K562 (cell line): Measurements from ENCODE around the gene GPR37. TPM values are rescaled to one million over a fixed set of nuclear protein-coding genes. Genes with fewer than 3 reads are reported as not detected.

Source experiments
- CXXC5 ChIP-seq: fragments of 250-450 bp; sonication (Bioruptor Pico); IDR thresholded peaks from 2 replicates; pipeline ENCODE4 v1.8.0; 2022; ENCODE audit warnings: inconsistent platforms, mild to moderate bottlenecking, moderate library complexity
- NCOA2 ChIP-seq, 2 experiments: fragments of 450-650 bp; IDR thresholded peaks; 2 replicates each; pipeline ENCODE4 v1.6.1; 2018; ENCODE audit warnings: mild to moderate bottlenecking in 2 of 2, moderate library complexity in 1 of 2; ENCODE audit not compliant: partially characterized antibody in 2 of 2
- POLR3A ChIP-seq: IDR thresholded peaks from 2 replicates; pipeline ENCODE4 v1.6.1; 2011; ENCODE audit warnings: borderline replicate concordance, mild to moderate bottlenecking, moderate library complexity; ENCODE audit not compliant: insufficient read length, insufficient read depth; ENCODE audit errors: extremely low read depth
- TARDBP ChIP-seq: fragments of 450-650 bp; IDR thresholded peaks from 2 replicates; pipeline ENCODE4 v1.6.1; 2016
- TCF7L2 ChIP-seq: fragments of 150-350 bp; IDR thresholded peaks from 2 replicates; pipeline ENCODE4 v1.6.1; 2016; ENCODE audit warnings: low read depth, mild to moderate bottlenecking, low read length, moderate library complexity
- TFAM ChIP-seq: fragments of 250-450 bp; sonication (Bioruptor Pico); conservative IDR thresholded peaks from 2 replicates; pipeline ENCODE4 v1.5.0; 2021; ENCODE audit warnings: mild to moderate bottlenecking, moderate library complexity
- WHSC1 ChIP-seq: IDR thresholded peaks from one replicate; pipeline ENCODE4 v1.6.1; 2012; ENCODE audit warnings: low read length, control low read depth, inconsistent platforms
- ZNF785 ChIP-seq: fragments of 250-450 bp; sonication (Bioruptor Pico); IDR thresholded peaks from 2 replicates; pipeline ENCODE4 v1.4.0; 2020; ENCODE audit warnings: mild to moderate bottlenecking
- polyA plus RNA-seq, 8 experiments: library from polyadenylated mRNA; depleted of rRNA in 4 of 8; stranded (reverse) in 5 of 8; unstranded in 3 of 8; fragments of >200 nt; fragmentation: Nextera tagmentation in 2 of 8; fragmentation: Illumina TruSeq in 1 of 8; extraction: Ambion mirVana in 2 of 8; extraction: Trizol in 1 of 8; gene quantifications; 2 replicates each; pipeline versions ENCODE4 v1.2.1 to v1.2.3, GENCODE V29; 2011 to 2014; ENCODE audit warnings: inconsistent platforms in 1 of 8, missing spikeins in 1 of 8
- total RNA-seq, 7 experiments: library from RNA; depleted of rRNA in 6 of 7; stranded (reverse); fragments of >200 nt in 6 of 7; fragmentation: Illumina TruSeq in 2 of 7; extraction: Trizol in 2 of 7; gene quantifications; 2 replicates each; pipeline versions ENCODE4 v1.2.1 to v1.2.3, GENCODE V29; 2011 to 2021; ENCODE audit warnings: low replicate concordance in 1 of 7
- TF ChIP-seq, protein P1 (sequence below): fragments of 450-650 bp; IDR thresholded peaks from one replicate; pipeline ENCODE4 v1.6.1; 2018; ENCODE audit warnings: mild to moderate bottlenecking, moderate library complexity; ENCODE audit not compliant: partially characterized antibody
- TF ChIP-seq, protein P2 (sequence below), 2 experiments: IDR thresholded peaks; 2 replicates each; pipeline ENCODE4 v1.6.1; 2012; ENCODE audit warnings: improper control_type of control experiment in 2 of 2, low read depth in 2 of 2, low read length in 2 of 2, borderline replicate concordance in 1 of 2
- TF ChIP-seq, protein P3 (sequence below): fragments of 200-600 bp; sonication (generic); IDR thresholded peaks from one replicate; pipeline ENCODE4 v1.6.1; 2012; ENCODE audit warnings: mild to moderate bottlenecking, low read depth, low read length, inconsistent platforms

Gene GPR37
- total and polyA plus RNA-seq, 9 of the 15 experiments (the other 6 are each of a cell fraction or from before 2014, with no cell fraction given): 0.03 TPM; not detected in 8

DNA sequence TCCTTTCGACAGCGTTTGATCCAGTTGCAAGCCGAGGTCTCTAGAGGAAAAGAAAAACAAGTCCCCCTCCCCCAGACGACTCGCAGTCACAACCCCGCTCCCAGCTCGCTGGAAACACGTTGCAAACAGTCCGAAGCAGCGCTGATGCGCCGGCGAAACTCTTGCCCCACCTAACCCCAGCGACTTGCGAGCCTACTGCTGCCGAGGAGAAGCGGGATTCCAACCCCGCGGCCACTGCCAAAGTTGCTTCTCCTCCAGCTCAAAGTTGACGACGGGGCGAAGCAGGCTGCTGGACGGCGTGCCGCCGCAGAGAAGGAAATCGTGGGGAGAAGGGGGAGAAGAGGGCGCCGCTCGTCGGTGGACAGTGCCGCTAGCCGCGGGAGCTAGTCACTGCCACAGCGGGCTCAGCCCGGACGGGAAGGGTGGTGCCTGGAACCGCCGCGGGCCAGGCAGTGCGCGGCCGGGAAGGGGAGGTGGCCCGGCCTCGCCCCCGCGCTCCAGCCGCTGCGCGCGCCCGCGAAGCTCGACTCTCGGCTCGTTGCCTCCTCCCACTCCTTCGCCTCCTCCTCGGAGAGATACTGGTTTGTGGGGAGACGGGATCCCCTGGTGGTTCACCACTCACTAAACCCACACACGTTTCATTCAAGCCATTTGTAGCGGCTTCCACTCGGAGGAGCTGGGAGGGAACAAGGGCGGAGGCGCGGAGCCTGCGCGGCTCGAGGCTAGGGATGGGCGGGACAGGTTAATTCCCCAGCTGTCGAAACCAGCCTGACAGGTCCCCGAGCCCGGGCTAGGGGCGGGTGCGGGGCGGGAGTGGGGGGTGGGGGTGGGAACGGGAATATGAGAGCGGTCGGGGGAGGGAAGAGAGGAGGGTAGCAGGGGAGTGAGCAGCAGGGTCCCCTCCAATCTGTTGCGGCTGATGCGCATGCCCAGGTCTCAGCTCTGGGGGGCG lies at the start of gene GPR37 (continued):
- TF ChIP-seq, protein P1, sequence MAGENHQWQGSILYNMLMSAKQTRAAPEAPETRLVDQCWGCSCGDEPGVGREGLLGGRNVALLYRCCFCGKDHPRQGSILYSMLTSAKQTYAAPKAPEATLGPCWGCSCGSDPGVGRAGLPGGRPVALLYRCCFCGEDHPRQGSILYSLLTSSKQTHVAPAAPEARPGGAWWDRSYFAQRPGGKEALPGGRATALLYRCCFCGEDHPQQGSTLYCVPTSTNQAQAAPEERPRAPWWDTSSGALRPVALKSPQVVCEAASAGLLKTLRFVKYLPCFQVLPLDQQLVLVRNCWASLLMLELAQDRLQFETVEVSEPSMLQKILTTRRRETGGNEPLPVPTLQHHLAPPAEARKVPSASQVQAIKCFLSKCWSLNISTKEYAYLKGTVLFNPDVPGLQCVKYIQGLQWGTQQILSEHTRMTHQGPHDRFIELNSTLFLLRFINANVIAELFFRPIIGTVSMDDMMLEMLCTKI: no peak
- TF ChIP-seq ZNF785 (CRISPR knock-in tag): no peak
- TF ChIP-seq TFAM (CRISPR knock-in tag): no peak
- peak; percentile 66 for TF ChIP-seq CXXC5 (CRISPR knock-in tag)
- TF ChIP-seq WHSC1: no peak
- TF ChIP-seq TCF7L2: no peak
- TF ChIP-seq NCOA2 (IDR thresholded peaks at IDR 0.05; ENCODE audit: partially characterized antibody in 2 of 2): no peak
- TF ChIP-seq, protein P2, sequence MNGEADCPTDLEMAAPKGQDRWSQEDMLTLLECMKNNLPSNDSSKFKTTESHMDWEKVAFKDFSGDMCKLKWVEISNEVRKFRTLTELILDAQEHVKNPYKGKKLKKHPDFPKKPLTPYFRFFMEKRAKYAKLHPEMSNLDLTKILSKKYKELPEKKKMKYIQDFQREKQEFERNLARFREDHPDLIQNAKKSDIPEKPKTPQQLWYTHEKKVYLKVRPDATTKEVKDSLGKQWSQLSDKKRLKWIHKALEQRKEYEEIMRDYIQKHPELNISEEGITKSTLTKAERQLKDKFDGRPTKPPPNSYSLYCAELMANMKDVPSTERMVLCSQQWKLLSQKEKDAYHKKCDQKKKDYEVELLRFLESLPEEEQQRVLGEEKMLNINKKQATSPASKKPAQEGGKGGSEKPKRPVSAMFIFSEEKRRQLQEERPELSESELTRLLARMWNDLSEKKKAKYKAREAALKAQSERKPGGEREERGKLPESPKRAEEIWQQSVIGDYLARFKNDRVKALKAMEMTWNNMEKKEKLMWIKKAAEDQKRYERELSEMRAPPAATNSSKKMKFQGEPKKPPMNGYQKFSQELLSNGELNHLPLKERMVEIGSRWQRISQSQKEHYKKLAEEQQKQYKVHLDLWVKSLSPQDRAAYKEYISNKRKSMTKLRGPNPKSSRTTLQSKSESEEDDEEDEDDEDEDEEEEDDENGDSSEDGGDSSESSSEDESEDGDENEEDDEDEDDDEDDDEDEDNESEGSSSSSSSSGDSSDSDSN (IDR thresholded peaks at IDR 0.05; ENCODE audit: borderline replicate concordance in 1 of 2, low read depth in 2 of 2, low read length in 2 of 2): peak; percentile 82 to 94; a peak in 3 of 4 replicates
- no peak for TF ChIP-seq TARDBP
- TF ChIP-seq, protein P3, sequence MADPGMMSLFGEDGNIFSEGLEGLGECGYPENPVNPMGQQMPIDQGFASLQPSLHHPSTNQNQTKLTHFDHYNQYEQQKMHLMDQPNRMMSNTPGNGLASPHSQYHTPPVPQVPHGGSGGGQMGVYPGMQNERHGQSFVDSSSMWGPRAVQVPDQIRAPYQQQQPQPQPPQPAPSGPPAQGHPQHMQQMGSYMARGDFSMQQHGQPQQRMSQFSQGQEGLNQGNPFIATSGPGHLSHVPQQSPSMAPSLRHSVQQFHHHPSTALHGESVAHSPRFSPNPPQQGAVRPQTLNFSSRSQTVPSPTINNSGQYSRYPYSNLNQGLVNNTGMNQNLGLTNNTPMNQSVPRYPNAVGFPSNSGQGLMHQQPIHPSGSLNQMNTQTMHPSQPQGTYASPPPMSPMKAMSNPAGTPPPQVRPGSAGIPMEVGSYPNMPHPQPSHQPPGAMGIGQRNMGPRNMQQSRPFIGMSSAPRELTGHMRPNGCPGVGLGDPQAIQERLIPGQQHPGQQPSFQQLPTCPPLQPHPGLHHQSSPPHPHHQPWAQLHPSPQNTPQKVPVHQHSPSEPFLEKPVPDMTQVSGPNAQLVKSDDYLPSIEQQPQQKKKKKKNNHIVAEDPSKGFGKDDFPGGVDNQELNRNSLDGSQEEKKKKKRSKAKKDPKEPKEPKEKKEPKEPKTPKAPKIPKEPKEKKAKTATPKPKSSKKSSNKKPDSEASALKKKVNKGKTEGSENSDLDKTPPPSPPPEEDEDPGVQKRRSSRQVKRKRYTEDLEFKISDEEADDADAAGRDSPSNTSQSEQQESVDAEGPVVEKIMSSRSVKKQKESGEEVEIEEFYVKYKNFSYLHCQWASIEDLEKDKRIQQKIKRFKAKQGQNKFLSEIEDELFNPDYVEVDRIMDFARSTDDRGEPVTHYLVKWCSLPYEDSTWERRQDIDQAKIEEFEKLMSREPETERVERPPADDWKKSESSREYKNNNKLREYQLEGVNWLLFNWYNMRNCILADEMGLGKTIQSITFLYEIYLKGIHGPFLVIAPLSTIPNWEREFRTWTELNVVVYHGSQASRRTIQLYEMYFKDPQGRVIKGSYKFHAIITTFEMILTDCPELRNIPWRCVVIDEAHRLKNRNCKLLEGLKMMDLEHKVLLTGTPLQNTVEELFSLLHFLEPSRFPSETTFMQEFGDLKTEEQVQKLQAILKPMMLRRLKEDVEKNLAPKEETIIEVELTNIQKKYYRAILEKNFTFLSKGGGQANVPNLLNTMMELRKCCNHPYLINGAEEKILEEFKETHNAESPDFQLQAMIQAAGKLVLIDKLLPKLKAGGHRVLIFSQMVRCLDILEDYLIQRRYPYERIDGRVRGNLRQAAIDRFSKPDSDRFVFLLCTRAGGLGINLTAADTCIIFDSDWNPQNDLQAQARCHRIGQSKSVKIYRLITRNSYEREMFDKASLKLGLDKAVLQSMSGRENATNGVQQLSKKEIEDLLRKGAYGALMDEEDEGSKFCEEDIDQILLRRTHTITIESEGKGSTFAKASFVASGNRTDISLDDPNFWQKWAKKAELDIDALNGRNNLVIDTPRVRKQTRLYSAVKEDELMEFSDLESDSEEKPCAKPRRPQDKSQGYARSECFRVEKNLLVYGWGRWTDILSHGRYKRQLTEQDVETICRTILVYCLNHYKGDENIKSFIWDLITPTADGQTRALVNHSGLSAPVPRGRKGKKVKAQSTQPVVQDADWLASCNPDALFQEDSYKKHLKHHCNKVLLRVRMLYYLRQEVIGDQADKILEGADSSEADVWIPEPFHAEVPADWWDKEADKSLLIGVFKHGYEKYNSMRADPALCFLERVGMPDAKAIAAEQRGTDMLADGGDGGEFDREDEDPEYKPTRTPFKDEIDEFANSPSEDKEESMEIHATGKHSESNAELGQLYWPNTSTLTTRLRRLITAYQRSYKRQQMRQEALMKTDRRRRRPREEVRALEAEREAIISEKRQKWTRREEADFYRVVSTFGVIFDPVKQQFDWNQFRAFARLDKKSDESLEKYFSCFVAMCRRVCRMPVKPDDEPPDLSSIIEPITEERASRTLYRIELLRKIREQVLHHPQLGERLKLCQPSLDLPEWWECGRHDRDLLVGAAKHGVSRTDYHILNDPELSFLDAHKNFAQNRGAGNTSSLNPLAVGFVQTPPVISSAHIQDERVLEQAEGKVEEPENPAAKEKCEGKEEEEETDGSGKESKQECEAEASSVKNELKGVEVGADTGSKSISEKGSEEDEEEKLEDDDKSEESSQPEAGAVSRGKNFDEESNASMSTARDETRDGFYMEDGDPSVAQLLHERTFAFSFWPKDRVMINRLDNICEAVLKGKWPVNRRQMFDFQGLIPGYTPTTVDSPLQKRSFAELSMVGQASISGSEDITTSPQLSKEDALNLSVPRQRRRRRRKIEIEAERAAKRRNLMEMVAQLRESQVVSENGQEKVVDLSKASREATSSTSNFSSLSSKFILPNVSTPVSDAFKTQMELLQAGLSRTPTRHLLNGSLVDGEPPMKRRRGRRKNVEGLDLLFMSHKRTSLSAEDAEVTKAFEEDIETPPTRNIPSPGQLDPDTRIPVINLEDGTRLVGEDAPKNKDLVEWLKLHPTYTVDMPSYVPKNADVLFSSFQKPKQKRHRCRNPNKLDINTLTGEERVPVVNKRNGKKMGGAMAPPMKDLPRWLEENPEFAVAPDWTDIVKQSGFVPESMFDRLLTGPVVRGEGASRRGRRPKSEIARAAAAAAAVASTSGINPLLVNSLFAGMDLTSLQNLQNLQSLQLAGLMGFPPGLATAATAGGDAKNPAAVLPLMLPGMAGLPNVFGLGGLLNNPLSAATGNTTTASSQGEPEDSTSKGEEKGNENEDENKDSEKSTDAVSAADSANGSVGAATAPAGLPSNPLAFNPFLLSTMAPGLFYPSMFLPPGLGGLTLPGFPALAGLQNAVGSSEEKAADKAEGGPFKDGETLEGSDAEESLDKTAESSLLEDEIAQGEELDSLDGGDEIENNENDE: no peak
- no peak for TF ChIP-seq POLR3A
